ENCODE results near the gene PDLIM7.

PDLIM7 gene

DNA sequence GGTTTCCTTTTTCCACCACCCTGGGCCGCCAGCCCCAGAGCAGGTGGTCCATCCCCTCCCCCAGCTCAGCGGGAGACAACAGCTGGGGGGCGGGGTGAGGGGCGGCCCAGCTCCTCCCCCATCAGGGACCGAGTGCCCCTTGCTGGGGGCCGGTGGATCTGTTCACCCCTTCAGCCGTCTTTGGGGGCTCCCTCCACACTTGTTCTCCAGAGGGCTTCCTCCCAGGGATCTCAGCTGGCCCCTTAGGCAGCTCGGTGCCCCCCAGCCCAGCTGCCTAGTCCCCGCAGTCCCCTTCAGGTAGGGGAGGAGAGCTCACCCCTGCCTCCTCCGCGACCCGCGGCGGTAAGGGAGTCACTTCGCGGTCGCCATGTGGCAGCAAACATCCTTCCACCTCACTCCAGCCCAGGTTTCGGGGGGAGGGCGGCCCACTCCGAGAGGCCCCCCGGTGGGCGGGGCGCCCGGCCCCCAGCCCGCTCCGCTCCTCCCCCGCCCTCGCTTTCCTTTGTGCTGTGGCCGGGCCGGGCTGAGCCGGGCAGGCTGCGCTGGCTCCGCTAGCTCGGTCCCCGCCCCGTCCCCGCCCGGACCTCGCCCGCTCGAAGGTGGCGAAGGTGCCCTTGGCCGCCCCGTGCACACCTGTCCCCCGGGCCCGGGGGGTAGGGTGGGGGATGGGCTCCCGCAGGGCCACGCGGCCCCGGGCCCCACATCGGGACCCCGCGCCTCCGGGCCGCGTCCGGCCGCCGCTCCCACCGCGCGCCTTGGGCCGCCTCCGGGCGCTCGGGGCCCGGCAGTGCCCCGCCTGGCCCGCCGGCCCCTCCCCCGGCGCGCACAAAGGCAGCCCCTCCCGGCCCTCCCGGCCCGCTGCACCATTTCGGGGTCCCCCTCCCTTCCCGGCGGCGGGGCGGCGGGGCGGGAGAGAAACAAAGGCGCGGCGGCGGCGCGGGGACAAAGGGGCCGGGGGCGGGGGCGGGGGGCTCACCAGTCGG lies 24.7 kb downstream of the PDLIM7 start:
- peak; percentile 33 for DNase-seq

DNA sequence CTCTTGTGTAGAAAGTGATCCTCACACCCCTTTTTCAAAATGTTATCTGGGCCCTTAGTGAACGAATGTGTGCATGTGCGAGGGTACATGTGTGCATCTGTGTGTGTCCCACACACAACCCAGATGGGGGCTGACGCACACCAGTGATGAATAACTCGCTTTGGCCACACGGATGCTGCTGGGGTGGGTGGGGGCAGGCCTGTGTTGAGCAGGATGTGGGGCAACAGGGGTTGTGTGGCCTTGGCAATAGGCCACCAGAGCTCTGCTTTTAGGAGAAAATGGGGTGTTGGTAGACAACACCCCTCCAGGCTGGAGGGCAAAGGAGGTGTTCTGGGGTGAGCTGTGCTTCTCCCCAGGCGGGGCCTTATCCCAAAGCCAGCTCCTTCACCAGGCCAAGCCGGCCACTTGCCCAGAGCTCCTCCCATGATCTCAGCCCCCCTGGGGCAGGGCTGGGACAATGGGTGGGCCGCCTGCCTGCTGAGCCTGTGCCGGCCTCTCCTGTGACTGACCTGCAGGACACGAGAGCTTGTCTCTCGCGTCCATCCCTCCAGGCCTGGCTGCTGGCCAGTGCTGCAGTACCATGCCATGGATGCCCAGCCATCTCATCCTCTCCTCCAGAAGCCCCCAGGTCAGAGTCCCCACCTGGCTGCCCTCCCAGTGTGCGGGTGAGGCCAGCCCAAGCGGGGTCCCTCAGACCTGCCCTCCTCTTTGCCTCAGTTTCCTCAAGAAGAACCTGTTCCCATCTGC lies 25.6 kb downstream of the PDLIM7 start:
- DNase-seq = no peak

DNA sequence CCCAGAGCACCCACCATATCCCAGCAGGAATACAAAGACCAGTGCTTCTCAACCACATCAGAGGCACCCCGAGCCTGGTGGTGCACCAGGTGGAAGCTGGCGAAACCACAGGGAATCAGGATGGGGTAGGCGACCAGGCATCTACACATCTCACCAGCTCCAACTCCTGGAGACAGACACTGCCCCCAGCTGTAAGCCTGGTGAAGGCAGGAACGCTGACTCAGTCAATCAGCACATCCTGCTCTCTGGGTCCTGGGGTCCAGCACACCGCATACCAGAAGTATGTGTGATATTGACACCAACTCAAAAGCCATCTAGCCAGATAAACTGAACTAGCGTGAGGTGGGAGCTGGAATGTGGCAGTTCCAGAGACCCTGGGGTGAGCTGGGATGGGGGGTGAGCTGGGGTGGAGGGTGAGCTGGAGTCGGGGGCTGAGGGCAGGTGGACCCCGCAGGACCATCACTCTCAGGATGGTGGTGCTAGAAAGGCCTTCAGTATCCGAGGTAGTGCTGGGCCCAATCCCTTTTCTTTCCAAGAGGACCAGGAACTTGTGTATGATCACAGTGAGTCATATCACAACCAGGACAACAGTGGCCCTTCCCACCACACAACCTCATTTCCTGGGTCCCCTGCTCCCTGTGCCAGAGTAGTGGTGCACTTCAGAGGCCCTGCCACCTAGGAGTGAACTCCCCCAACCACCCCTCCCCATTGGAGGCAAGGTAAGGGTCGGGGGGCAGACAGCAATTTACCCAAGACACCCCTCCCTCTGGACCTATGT lies 26.5 kb downstream of the PDLIM7 start:
- DNase-seq = no peak

DNA sequence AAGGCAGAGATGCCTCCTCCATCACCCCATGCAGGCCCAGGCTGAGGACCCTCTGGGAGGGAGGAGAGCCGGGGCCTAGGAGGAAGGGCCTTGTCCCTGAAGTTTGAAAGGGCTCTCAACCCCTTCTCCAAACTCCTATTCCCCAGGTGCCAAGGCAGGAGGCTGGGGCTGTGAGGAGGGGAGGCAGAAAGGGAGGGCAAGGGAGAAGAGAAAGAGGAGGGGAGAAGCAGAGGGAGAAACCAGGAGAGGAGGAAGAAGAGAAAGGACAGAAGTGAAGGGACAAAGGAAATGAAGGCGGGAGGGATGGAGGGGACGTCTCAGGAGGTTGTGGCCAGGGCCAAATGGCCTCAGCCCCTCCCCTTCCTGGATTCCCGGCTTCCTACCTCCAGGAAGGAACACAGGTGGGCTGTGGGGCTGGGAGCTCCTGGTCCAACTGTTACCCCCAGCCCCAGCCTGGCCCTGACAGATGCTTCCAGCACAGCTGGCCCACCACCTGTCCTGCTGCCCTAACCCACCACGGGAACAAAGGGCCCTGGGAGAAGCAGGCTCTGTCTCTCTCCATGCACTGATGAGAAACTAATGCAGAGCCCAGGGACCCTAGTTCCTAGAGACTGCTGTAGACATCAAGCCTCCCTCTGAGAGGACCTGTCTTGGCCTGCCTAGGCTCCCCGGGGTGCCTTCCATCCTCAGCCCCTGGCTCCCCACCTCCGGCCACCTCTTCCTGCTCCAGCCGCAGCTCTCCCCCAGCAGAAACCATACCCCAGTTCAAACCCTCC lies 27.5 kb downstream of the PDLIM7 start:
- DNase-seq = no peak

DNA sequence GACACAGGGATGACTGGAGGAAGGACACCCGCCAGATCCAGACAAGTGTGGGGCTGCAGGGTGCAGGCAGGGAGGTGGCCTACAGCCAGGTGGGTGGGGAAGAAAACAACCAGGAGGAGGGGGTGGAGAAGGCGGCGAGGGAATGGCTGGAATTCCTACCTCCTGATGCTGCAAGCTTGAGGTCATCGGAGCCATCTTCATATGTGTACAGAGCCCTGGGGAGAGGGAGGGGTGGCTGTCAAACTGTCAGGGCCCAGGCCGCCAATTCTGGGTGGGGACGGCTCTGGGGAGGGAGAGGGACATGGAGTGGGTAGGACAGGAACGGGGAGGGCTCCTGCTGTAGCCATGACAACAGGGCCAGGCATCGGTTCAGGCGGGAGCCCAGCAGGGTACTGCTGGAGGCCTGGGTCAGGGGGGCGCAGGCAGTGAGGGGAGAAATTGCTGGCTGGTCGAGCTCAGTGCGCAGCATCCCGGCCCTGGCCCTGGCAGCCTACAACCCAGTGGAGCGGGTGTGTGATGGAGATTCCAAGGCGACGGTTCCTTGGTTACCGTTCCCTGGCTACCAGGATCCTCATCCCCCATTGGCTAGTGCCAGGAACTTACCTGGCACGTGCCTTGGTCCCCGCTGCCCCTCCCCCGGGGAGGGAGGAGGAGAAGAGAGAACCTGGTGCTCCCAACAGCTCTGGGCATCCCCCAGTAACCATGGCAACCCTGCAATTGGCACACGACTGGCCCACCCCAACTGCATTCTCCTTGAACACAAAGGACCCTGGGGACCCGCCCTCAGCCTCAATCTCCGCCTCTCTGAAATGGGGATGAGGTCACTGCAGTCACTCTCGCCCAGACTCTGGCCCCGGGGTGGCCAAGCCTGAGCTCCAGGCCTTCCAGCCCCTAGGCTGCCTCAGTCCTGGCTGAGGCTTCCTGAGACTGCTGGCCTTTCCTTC lies 28.4 kb downstream of the PDLIM7 start:
- DNase-seq = no peak

DNA sequence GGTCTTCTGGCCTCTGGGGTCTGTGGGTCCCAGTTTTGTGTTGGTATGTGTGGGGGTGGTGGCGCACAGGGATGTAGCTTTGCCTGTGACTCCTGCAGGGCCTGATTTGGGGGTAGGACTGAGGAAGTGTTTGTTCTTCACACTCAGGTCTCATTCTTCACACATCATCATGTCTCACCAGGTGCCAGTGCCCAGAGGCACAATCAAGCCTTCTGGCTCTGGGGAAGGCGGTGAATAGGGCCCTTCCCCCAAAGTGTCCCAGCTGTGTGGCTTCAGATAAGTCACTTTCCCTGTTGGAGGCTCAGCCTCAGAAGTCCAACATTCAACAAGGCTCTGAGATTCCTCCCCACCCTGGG lies 29.1 kb downstream of the PDLIM7 start:
- no peak for DNase-seq

DNA sequence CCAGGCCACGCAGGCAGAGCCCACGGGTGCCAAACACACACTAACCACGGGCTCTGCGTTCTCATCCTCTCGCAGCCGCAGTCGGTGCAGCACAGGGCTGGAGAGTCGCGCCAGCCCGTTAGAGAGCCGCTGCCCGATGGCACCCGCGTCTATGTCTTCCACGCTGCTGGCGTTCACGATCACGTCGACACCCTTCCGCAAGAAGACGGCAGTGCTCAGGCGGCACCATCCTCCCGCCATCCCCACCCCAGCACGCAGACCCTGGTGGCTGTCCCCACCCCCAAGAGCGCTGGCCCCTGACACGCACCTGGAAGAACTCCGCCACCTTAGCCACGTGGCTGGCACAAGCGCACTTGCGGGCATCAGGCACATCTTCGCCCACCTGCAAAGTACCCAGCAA lies 30.0 kb downstream of the PDLIM7 start:
- DNase-seq = no peak

DNA sequence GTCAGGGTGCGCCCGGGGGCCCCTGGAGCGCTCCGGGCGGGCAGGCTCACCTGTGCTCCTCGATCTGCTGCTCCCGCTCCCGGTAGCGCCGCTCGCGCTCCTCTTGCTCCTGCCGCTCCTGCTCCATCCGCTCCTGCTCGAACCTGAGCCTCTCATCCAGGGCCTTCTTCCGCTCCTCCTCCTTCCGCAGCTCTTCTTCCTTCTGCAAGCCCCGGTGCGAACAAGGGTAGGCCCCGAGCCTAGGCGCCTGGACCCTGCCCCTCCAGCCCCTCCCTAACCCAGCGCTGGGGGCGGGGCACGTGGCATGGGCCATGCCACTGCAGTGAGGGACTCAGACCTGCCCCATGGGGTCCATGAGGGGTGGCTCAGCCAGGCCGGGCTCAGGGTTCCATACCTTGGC lies 30.5 kb downstream of the PDLIM7 start:
- DNase-seq = no peak

DNA sequence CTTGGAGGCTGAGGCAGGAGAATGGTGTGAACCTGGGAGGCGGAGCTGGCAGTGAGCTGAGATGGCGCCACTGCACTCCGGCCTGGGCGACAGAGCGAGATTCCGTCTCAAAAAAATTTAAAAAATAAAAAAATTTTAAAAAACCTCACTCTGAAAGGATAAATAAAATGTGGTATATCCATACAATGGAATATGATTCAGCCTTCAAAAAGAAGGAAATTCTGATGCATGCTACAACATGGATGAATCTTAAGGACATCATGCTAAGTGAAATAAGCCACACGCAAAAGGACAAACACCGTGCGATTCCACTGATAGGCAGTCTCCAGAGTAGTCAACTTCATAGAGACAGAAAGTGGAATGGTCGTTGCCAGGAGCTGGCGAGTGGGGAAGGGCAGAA lies 32.4 kb downstream of the PDLIM7 start:
- no peak for DNase-seq

DNA sequence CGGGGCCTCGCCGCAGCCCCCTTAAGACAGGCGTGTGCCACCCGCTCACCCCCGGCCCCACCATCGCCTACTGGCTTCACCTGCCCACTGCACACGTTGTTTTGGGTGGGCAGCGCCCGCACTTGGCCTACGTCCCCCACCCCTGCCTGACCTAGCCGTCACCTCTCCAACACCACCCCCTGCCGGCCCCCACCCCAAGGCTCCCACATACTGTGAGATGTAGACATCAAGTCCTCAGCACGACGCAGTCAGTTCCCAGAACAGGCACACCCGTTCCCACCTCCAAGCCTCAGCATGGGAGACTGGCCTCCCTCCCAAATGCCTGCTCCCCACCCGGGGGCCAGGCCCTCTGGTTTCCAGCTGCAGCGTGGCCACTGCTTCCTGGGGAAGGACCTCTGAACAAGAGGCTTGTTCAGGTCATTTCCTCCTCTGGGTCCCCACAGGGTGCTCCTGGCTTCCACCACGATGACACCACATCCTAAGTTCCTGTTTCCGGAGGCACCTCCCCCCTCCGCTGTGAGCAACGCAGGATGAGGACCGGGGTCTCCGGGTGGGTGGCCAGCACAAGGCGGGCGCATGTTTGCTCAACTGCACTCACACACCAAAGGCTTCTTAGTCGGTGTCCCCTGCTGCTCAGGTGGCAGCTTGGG lies 35.3 kb downstream of the PDLIM7 start:
- DNase-seq = no peak

DNA sequence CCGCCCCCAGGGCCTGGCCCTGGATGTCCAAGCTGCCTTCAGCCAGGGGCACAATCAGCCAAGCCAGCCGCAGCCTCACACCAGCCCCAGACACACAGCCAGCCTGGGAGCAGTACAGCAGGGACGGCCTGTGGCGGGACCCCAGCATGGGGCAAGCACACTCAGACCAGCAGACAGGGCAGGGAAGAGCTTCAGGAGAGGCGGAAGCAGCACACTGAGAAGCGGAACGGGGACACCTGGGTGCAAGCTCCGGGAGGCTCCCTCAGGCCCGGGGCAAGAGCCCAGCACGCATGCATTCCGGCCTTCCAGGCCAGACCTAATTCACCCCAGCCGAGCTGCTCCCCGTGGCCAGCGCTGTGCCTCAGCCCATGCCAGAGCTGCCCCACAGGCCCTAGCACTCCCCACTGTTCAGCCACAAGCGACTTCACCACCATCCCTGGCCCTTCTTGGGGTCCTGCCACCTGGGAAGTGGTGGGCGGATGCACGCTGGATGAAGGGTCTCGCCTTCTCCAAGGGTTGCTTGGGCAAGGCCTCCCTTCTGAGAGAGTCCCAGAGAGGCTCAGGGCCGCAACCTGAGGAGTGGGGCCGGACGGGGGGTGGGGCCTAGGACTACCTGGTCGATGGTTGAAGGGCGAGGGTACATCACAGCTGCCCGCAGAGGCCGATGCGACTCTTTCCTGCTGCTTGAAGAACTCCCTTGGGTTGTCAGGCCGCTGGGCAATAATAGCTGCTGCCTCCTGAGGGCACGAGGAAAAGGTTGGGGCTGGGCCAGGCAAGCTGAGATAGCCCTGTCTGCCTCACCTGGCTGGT lies 37.4 kb downstream of the PDLIM7 start:
- DNase-seq = no peak

DNA sequence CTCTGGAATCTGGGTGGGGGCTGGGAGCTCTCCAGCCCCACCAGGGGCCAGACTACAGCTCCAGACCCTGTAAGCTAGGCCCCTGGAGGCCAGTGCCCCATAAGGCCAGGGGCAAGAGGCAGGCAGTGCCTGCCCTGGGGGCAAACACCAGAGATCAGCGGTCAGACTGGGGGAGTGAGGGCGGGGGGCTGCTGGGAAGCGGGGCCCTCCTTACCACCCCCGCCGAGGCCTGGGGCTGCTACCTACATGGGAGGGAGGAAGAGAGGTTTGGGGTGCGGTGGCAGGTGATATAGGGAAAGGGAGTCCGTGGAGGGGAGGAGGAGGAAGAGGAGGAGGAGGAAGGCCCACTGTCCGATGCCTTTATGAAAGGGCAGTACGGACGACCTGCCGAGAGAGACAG lies 38.0 kb downstream of the PDLIM7 start:
- DNase-seq = no peak

DNA sequence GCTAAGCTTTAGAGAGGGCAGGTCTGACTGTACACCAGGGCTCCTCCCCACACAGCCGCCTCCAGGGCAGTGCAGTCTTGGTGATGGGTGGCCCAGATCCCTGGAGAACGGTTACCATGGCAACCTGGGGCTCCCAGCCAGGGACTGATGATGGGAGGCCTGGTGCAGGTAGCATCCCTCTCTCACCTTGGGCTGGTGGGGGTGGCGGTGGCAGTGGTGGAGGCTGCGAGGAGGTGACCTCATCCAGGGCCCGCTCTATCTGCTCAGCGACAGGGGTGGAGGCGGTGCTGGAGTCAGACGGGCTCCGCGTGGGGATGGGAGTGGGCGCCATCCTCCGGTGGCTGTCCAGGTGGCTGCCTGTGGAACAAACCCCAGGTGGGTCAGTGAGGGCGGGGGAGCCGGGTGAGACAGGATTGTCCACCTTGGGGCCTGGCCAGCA lies 38.5 kb downstream of the PDLIM7 start:
- no peak for DNase-seq

DNA sequence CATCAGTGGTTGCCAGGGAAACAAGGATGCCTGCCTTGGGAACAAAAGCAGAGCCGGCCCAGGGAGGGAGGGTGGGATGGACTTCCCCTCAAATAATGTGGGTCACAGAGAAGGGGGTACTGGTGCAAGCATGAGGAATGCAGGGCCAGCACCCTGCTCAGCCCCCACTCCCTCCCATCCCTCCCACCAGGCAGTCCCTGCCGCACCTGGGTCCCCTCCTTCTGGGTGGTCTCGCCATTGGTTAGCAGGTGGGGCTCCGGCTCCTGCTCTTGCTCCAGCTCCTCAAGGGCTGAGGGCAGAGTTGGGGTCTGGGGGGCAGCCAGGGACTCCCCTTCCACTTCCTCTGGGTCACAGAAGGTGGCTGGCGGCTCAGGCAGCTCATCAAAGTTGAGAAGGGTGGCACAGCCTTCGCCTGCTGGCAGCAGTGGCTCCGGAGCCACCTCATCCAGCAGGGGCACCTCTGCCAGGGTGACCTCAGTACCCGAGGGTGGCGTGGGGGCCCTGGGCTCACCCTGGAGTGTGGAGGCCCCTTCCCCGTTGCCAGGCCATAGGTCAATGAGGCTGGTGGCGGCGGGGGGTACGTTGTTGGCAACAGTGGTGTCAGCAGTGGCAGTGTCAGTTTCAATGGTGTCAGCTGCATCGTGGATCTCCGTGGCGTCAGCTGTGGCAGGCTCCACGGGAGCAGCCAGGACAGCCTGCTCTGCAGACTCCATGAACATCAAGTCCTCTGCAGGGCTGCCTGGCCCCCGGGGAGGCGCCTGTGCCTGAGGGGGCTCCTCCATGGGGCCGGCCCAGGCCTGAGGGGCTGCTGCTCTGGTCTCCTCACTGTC lies 39.3 kb downstream of the PDLIM7 start:
- DNase-seq = no peak

DNA sequence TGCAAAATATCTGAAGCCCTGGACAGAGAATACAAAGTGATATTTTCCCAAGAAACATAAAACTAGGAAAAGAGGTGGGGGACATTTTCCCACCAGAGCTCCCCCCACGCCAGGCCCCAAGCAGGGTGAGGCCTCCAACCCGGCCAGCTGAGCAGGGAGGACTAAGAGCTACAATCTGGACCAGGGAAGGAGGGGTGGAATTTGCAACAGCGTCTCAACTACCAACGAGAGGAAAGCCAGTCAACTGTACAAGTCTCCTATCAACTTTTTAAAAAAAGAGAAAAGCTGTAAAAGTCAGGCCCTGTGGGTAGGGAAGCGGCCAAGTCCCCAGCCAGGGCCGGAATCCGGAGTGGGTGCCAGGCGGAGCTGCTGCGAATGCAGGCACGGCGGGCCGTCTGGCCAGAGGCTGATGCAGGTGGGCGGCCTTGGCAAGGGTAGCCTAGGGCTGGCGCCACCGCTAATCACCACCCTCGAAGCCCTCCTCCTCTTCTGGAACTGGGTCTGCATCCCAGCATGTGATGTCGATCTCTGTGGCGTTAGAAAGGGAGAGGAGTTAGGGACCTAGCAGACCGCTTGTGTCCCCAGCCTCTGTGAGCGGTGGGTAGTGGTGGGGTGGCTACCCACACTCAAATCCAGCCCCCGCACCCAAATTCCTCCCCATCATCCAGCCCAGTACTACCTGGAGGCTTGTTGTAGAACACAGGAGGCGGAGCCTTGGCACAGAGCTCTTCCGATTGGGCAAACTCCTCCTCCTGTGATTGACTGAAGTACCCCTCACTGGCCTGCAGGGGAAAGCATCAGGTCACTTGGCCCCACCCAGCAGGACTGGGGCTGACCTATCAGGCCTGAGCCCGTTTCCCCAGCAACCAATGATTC lies 40.2 kb downstream of the PDLIM7 start:
- peak; percentile 38 for DNase-seq

DNA sequence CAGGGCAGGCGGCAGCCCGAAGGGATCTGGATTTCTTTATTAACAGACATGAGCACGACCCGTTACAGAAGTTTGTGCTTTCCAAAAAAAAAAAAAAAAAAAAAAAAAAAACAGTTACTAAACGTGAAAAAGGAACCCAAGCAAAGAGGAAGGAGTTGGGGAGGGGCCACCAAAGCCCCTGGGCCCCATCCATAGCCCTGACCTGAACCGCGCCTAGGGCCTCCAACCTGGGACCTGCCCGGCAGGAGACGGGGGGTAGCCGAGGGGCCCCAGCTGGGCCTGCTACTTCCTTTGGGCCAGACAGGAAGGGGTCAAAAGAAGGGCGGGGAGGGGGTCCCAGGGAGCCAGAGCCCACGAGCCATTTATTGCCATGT lies 40.8 kb downstream of the PDLIM7 start:
- DNase-seq = no peak

DNA sequence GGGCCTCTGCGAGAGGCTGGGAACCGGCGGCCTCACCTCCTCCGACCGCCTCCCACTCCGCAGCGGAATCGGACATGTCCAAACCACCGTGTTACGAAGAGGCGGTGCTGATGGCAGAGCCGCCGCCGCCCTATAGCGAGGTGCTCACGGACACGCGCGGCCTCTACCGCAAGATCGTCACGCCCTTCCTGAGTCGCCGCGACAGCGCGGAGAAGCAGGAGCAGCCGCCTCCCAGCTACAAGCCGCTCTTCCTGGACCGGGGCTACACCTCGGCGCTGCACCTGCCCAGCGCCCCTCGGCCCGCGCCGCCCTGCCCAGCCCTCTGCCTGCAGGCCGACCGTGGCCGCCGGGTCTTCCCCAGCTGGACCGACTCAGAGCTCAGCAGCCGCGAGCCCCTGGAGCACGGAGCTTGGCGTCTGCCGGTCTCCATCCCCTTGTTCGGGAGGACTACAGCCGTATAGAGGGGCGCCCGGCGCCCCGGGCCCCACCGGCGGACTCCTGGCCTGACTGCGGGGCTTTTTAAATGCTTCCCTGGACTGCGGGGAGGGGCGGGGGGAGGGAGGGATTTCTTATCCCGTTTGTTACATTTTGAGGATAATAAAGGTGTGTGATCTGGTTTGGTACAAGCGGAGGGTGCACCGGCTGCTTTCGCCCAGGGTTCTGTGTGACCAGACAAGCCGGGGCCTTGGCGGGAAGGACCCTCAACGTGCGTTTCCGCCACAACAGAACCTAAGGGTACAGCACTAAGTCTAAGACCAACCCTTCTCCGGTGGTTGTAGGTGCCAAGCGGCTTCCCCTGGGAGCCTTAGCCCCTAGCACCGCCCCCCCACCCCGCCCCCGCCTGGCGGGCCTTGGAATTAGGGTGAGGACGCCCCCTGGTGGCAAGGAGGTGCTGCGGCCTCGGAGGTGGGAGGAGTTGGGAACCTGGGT lies 41.5 kb downstream of the PDLIM7 start:
- DNase-seq = peak; percentile 96

Measured in activated CD4-positive, alpha-beta T cell treated with anti-CD3 and anti-CD28 coated beads, Interleukin-2, amount 50 U/mL, for 1 hour (primary cell).